Medulla oblongata (tissue), 1 donor: ENCODE measurements around the gene TSPAN15.
"Not testable (repeated sequence)": the region's sequence is repeated elsewhere in the genome, so short reads cannot be mapped to it uniquely, and the experiment has no call there.

Source experiments
- DNase-seq: peaks from one replicate; pipeline ENCODE4 v3.0.0-alpha.2; 2015; ENCODE audit errors: extremely low spot score

Gene TSPAN15

GRCh38 chr10:69446650-69447151 is 4.6 kb upstream of the TSPAN15 start:
- no peak for DNase-seq

GRCh38 chr10:69449841-69450240 is 1.4 kb upstream of the TSPAN15 start:
- peak; percentile 87 for DNase-seq

GRCh38 chr10:69450395-69450794 is 870 bp upstream of the TSPAN15 start:
- DNase-seq, result not testable (repeated sequence)

- DNase-seq, result peak; percentile 25
These were observed 553 bp downstream of the TSPAN15 start for GRCh38 chr10:69451784-69452251.

- no peak for DNase-seq
These were observed 1.6 kb downstream of the TSPAN15 start for GRCh38 chr10:69452676-69453415.

- DNase-seq, result no peak
These were observed 2.5 kb downstream of the TSPAN15 start for GRCh38 chr10:69453795-69454194.

- no peak for DNase-seq
These were observed 3.9 kb downstream of the TSPAN15 start for GRCh38 chr10:69455006-69455763.

- no peak for DNase-seq
These were observed 5.8 kb downstream of the TSPAN15 start for GRCh38 chr10:69456880-69457693.

- peak; percentile 4 for DNase-seq
These were observed 6.5 kb downstream of the TSPAN15 start for GRCh38 chr10:69457771-69458237.

- peak; percentile 84 for DNase-seq
These were observed 7.3 kb downstream of the TSPAN15 start for GRCh38 chr10:69458430-69459100.

GRCh38 chr10:69459101-69459790 is 8.0 kb downstream of the TSPAN15 start:
- peak; percentile 4 for DNase-seq

GRCh38 chr10:69459893-69460575 is 8.8 kb downstream of the TSPAN15 start:
- no peak for DNase-seq

- no peak for DNase-seq
These were observed 9.4 kb downstream of the TSPAN15 start for GRCh38 chr10:69460576-69461242.

- no peak for DNase-seq
These were observed 10.2 kb downstream of the TSPAN15 start for GRCh38 chr10:69461243-69462025.

GRCh38 chr10:69463886-69464285 is 12.6 kb downstream of the TSPAN15 start:
- DNase-seq, result peak; percentile 3

- DNase-seq, result no peak
These were observed 13.1 kb downstream of the TSPAN15 start for GRCh38 chr10:69464401-69464800.

- peak; percentile 82 for DNase-seq
These were observed 13.6 kb downstream of the TSPAN15 start for GRCh38 chr10:69464801-69465401.

- DNase-seq, result no peak
These were observed 14.3 kb downstream of the TSPAN15 start for GRCh38 chr10:69465457-69466157.
